ENCODE data around the gene CDK6. TPM values are rescaled to one million over a fixed set of nuclear protein-coding genes. Genes with fewer than 3 reads are reported as not detected.

CDK6 gene
- total and polyA plus RNA-seq, 9 of the 15 experiments (the other 6 are each of a cell fraction or from before 2014, with no cell fraction given): 7.6 to 109 (median 44.4) TPM

GRCh38 chr7:92714767-92715166, 121.6 kb downstream of the CDK6 start:
- Histone ChIP-seq H3K27ac (ENCODE audit: extremely low read depth, low read depth, low read length) (no peak overlapping the region), H3K9me1 (ENCODE audit: control insufficient read depth, insufficient read depth, low read length) (peaks cover 3% of the 10 kb centered on the region), H3K9ac (ENCODE audit: insufficient read depth in 1 of 2, low read depth in 2 of 2, low read length in 2 of 2) (no peak overlapping the region), H3K27me3 (ENCODE audit: control insufficient read depth in 2 of 2, insufficient read depth in 2 of 2, low read length in 2 of 2) (no peaks in the 10 kb centered on the region), H3K9me3 (replicated peaks; ENCODE audit: control insufficient read depth, insufficient read depth, low read depth, low read length) (no peaks in the 10 kb centered on the region), H3K4me3 (no peak overlapping the region), H4K20me1 (replicated peaks; ENCODE audit: control insufficient read depth, insufficient read depth, low read length) (no peaks in the 10 kb centered on the region), H2AFZ (ENCODE audit: low read depth, low read length) (no peak overlapping the region), H3K79me2 (ENCODE audit: control insufficient read depth, insufficient read depth, low read length) (peaks cover 4% of the 10 kb centered on the region; the same call in 1 of the 3 replicates), H3K4me1 (replicated peaks in 1 of 2; ENCODE audit: control insufficient read depth in 2 of 2, insufficient read depth in 2 of 2, low read length in 2 of 2) (no peaks in the 10 kb centered on the region), H3K4me2 (ENCODE audit: insufficient read depth, low read length) (no peak overlapping the region), H3K36me3 (ENCODE audit: control insufficient read depth, insufficient read depth, low read length) (peaks cover 27% of the 10 kb centered on the region; the same call in 2 of the 3 replicates)
- FAIRE-seq (no peak), ATAC-seq (no peak), DNase-seq (ENCODE audit: extremely low read depth in 1 of 4, low spot score in 3 of 4) (no peak)
- in situ Hi-C loops (cut with MboI) (no loop called here), intact Hi-C loops (cut with micrococcal nuclease) (no loop called here)
- BruUV-seq (replicated peaks): no TSS peak
- TF ChIP-seq ZNF766 (CRISPR knock-in tag; conservative IDR thresholded peaks at IDR 0.05) (no peak), ZNF778 (CRISPR knock-in tag; IDR thresholded peaks at IDR 0.05) (no peak)
- POLR2A ChIA-PET: interaction anchor here (0.7 kb wide), 1 partner anchor 89 kb away, joined by 3 read pairs; no protein-coding TSS in a partner anchor
- 94% methylated on average over 3 of the region's 3 CpGs for whole genome bisulfite sequencing (ENCODE audit: insufficient coverage, low coverage, missing lambda C conversion rate)
- CTCF ChIA-PET (ENCODE audit: low intra/inter-chr PET ratio): no interaction called here

GRCh38 chr7:92714280-92714679, 122.1 kb downstream of the CDK6 start:
- Histone ChIP-seq H3K27me3 (ENCODE audit: control insufficient read depth in 2 of 2, insufficient read depth in 2 of 2, low read length in 2 of 2) (no peaks in the 10 kb centered on the region), H3K4me3 (no peak overlapping the region), H3K4me2 (ENCODE audit: insufficient read depth, low read length) (no peak overlapping the region), H3K4me1 (replicated peaks in 1 of 2; ENCODE audit: control insufficient read depth in 2 of 2, insufficient read depth in 2 of 2, low read length in 2 of 2) (no peaks in the 10 kb centered on the region), H3K9me3 (replicated peaks; ENCODE audit: control insufficient read depth, insufficient read depth, low read depth, low read length) (no peaks in the 10 kb centered on the region), H4K20me1 (replicated peaks; ENCODE audit: control insufficient read depth, insufficient read depth, low read length) (no peaks in the 10 kb centered on the region), H3K9me1 (ENCODE audit: control insufficient read depth, insufficient read depth, low read length) (peaks cover 3% of the 10 kb centered on the region), H3K27ac (ENCODE audit: extremely low read depth, low read depth, low read length) (no peak overlapping the region), H2AFZ (ENCODE audit: low read depth, low read length) (no peak overlapping the region), H3K9ac (ENCODE audit: insufficient read depth in 1 of 2, low read depth in 2 of 2, low read length in 2 of 2) (no peak overlapping the region), H3K79me2 (ENCODE audit: control insufficient read depth, insufficient read depth, low read length) (peaks cover 4% of the 10 kb centered on the region; the same call in 1 of the 3 replicates), H3K36me3 (ENCODE audit: control insufficient read depth, insufficient read depth, low read length) (peaks cover 24% of the 10 kb centered on the region; the same call in 2 of the 3 replicates)
- no peak for TF ChIP-seq IFI16 (CRISPR knock-in tag; IDR thresholded peaks at IDR 0.05)
- no peak for TF ChIP-seq TCF3 (CRISPR knock-in tag; IDR thresholded peaks at IDR 0.05)
- no peak for TF ChIP-seq PTBP1 (IDR thresholded peaks at IDR 0.05; ENCODE audit: low read depth, low read length)
- TF ChIP-seq KLF16 (IDR thresholded peaks at IDR 0.05): no peak
- TF ChIP-seq NFRKB (IDR thresholded peaks at IDR 0.05; ENCODE audit: low read depth): no peak
- no peak for TF ChIP-seq PML (IDR thresholded peaks at IDR 0.05; ENCODE audit: low read length)
- no peak for TF ChIP-seq POLR2AphosphoS5 (IDR thresholded peaks at IDR 0.05; ENCODE audit: control insufficient read depth, insufficient read depth, low read depth, low read length)
- TF ChIP-seq SNRNP70 (optimal IDR thresholded peaks at IDR 0.05; ENCODE audit: low read depth, low read length): no peak
- no peak for TF ChIP-seq SMAD1 (IDR thresholded peaks at IDR 0.05; ENCODE audit: low read depth, low read length, partially characterized antibody)
- TF ChIP-seq ETV1 (tag; conservative IDR thresholded peaks at IDR 0.05; ENCODE audit: low read depth): no peak
- no peak for TF ChIP-seq CREB3L1 (IDR thresholded peaks at IDR 0.05; ENCODE audit: borderline replicate concordance, low read depth)
- no peak for TF ChIP-seq ATF1 (CRISPR knock-in tag; IDR thresholded peaks at IDR 0.05)
- TF ChIP-seq ATF1 (tag; IDR thresholded peaks at IDR 0.05): no peak
- ChIA-PET CTCF (ENCODE audit: low intra/inter-chr PET ratio) (no interaction called here), POLR2A (interaction anchor here (0.7 kb wide), 1 partner anchor 89 kb away, joined by 3 read pairs; no protein-coding TSS in a partner anchor)
- in situ Hi-C loops (cut with MboI) (no loop called here), intact Hi-C loops (cut with micrococcal nuclease) (no loop called here)
- DNase-seq (ENCODE audit: extremely low read depth in 1 of 4, low spot score in 3 of 4) (no peak), ATAC-seq (no peak), FAIRE-seq (no peak)
- BruUV-seq (replicated peaks): no TSS peak
- 83% methylated on average over 3 of the region's 3 CpGs for WGBS (ENCODE audit: insufficient coverage, low coverage, missing lambda C conversion rate)

Data from K562 (cell line).